ENCODE data around the gene CSNK1D.

- no peak for TF ChIP-seq CTCF (IDR thresholded peaks at IDR 0.05)
- TF ChIP-seq POLR2A (IDR thresholded peaks at IDR 0.05), result no peak
Measured at GRCh38 chr17:82252511-82253178, 20.9 kb downstream of the CSNK1D start.

All from body of pancreas (tissue), 4 donors.